Liver (tissue), 9 donors: ENCODE results near the gene EDAR. TPM values are rescaled to one million over a fixed set of nuclear protein-coding genes. Genes with fewer than 3 reads are reported as not detected.

Source experiments
- DNase-seq: peaks from one replicate; pipeline ENCODE4 v3.0.0-alpha.2; 2017; ENCODE audit warnings: low spot score
- H3K27ac ChIP-seq, 2 donors: one replicate each; pipeline ENCODE4 v1.7.0; 2013; ENCODE audit warnings: inconsistent platforms in 2 of 2, low read length in 2 of 2, control low read depth in 1 of 2, low read depth in 1 of 2, mild to moderate bottlenecking in 1 of 2
- H3K27me3 ChIP-seq, 4 donors: one replicate each; pipeline versions ENCODE4 v1.6.1 to v1.7.0; 2013; ENCODE audit warnings: low read length in 3 of 4, inconsistent platforms in 1 of 4, mild to moderate bottlenecking in 1 of 4, moderate library complexity in 1 of 4; ENCODE audit not compliant: control insufficient read depth in 4 of 4, insufficient read depth in 4 of 4
- H3K36me3 ChIP-seq, 4 donors: one replicate each; pipeline versions ENCODE4 v1.6.1 to v1.7.0; 2013; ENCODE audit warnings: low read length in 3 of 4, mild to moderate bottlenecking in 3 of 4, low read depth in 1 of 4, moderate library complexity in 1 of 4; ENCODE audit not compliant: control insufficient read depth in 4 of 4, insufficient read depth in 3 of 4
- H3K4me1 ChIP-seq, 4 donors: one replicate each; pipeline versions ENCODE4 v1.6.1 to v1.7.0; 2013; ENCODE audit warnings: low read length in 3 of 4, mild to moderate bottlenecking in 3 of 4, moderate library complexity in 1 of 4; ENCODE audit not compliant: control insufficient read depth in 4 of 4, insufficient read depth in 4 of 4
- H3K4me3 ChIP-seq, 3 donors: one replicate each; pipeline versions ENCODE4 v1.6.1 to v1.7.0; 2013; ENCODE audit warnings: low read length in 3 of 3, control low read depth in 1 of 3, low read depth in 1 of 3, mild to moderate bottlenecking in 1 of 3
- H3K9ac ChIP-seq, 2 donors: one replicate each; pipeline ENCODE4 v1.7.0; 2013; ENCODE audit warnings: low read length in 2 of 2, mild to moderate bottlenecking in 2 of 2, moderate library complexity in 2 of 2, control low read depth in 1 of 2, low read depth in 1 of 2
- H3K9me3 ChIP-seq, 4 donors: one replicate each; pipeline versions ENCODE4 v1.6.1 to v1.7.0; 2013; ENCODE audit warnings: low read length in 3 of 4; ENCODE audit not compliant: control insufficient read depth in 4 of 4
- EGR1 ChIP-seq, 2 donors: IDR thresholded peaks; 2 replicates each; pipeline ENCODE4 v1.6.1; 2016 to 2018; ENCODE audit warnings: antibody characterized with exemption in 2 of 2, low read depth in 2 of 2
- FOXA2 ChIP-seq: IDR thresholded peaks from 2 replicates; pipeline ENCODE4 v1.6.1; 2016; ENCODE audit warnings: antibody characterized with exemption
- HNF4A ChIP-seq, 2 donors: conservative IDR thresholded peaks; 2 replicates each; pipeline ENCODE4 v1.6.1; 2016; ENCODE audit warnings: antibody characterized with exemption in 2 of 2, mild to moderate bottlenecking in 2 of 2
- HNF4G ChIP-seq: IDR thresholded peaks from 2 replicates; pipeline ENCODE4 v1.6.1; 2016; ENCODE audit warnings: antibody characterized with exemption
- JUND ChIP-seq, 2 donors: IDR thresholded peaks; 2 replicates each; pipeline ENCODE4 v1.6.1; 2016; ENCODE audit warnings: antibody characterized with exemption in 2 of 2
- MAX ChIP-seq: IDR thresholded peaks from 2 replicates; pipeline ENCODE4 v1.6.1; 2016; ENCODE audit warnings: antibody characterized with exemption
- RAD21 ChIP-seq, 2 donors: IDR thresholded peaks; 2 replicates each; pipeline ENCODE4 v1.6.1; 2016; ENCODE audit warnings: antibody characterized with exemption in 2 of 2, mild to moderate bottlenecking in 2 of 2
- REST ChIP-seq: IDR thresholded peaks from 2 replicates; pipeline ENCODE4 v1.6.1; 2016; ENCODE audit warnings: antibody characterized with exemption, mild to moderate bottlenecking
- RXRA ChIP-seq, 2 donors: IDR thresholded peaks; 2 replicates each; pipeline ENCODE4 v1.6.1; 2017 to 2018; ENCODE audit warnings: antibody characterized with exemption in 2 of 2, mild to moderate bottlenecking in 1 of 2
- ZBTB33 ChIP-seq: IDR thresholded peaks from 2 replicates; pipeline ENCODE4 v1.6.1; 2016; ENCODE audit warnings: antibody characterized with exemption
- WGBS: extraction: QIAGEN DNeasy Blood & Tissue Kit; methylation state at CpG from one replicate; pipeline ENCODE4 v1.1.7; 2013; 5-methylcytosine and 5-hydroxymethylcytosine counted together
- polyA plus RNA-seq, 2 donors: library from polyadenylated mRNA; stranded (reverse) in 1 of 2; unstranded in 1 of 2; fragments of 200-250 nt in 1 of 2; fragments of >200 nt in 1 of 2; fragmentation: Nextera tagmentation in 1 of 2; extraction: Ambion mirVana in 1 of 2; gene quantifications; one replicate each; pipeline versions ENCODE4 v1.2.1 to v1.2.3, GENCODE V29; 2013 to 2015
- total RNA-seq, 2 donors: library from RNA; depleted of rRNA; stranded (reverse); fragments of >200 nt; gene quantifications; one replicate each; pipeline ENCODE4 v1.2.3, GENCODE V29; 2014
- TF ChIP-seq, protein P1 (sequence below): IDR thresholded peaks from 2 replicates; pipeline ENCODE4 v1.6.1; 2016; ENCODE audit warnings: antibody characterized with exemption
- donor health status: healthy.
- donor health status: healthy.
- donor health status: healthy.
- donor health status: healthy.
- donor health status: healthy.

The EDAR gene
- total and polyA plus RNA-seq, 4 donors, result 0.09 to 0.50 (median 0.10) TPM

DNA sequence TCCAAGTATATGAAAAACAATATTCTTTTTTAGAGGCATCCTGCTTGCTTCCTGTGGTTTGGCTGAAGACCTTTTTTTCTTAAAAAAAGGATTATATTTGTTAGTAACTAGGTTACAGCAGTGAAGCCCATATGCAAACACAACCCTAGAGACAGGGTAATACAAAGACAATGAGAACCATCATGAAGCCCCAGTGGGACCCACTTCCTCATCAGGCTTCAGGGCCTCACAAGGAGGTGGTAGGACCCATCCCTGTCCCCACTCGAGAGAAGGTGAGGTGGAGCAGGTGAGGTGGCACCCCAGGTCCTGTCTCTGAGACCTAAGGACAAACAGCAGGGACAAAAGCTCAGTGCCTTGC is 80.3 kb downstream of the EDAR start (continued):
- no peak for TF ChIP-seq REST

- DNase-seq, result no peak
Observed at GRCh38 chr2:108907822-108908712, 81.0 kb downstream of the EDAR start.

DNA sequence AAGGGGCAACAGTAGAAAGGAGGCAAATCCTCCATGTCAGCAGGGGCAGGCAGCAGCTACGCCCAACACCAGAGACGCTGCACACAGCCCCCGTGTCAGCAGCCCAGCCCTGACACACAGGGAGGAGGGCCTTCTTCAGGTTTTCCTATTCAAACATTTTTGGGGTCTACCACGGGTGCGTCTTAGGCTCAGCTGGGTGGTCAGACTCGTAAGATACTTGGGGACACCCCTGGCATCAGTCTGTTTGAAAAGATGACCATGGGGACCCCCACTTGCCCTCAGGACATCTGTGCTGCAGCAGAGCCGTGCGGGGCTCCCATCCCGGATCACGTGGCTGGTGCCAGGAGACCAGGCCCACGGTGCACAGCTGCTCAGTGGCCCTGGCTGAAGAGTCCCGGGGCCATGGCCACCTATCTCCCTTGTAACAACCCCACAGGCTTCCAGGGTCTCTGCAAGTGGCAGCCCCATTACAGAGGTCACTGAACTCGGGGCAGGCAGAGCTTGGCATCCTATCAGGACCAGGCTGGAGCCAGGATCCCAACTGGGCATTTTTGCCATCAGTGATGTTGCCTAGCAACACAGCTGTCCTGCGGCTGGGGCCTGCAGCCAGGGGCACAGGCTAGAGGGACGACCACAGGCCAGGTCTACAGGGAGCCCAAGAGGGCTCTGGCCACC is 82.5 kb downstream of the EDAR start:
- Histone ChIP-seq H3K9ac (no peak overlapping the region), H3K4me1 (peaks cover 1 to 33% (median 27%) of the 10 kb centered on the region in 4 donors), H3K36me3 (no peaks in the 10 kb centered on the region), H3K27me3 (no peaks in the 10 kb centered on the region), H3K27ac (no peak overlapping the region), H3K4me3 (no peak overlapping the region), H3K9me3 (no peaks in the 10 kb centered on the region)
- no peak for DNase-seq
- no peak for TF ChIP-seq RAD21 (IDR thresholded peaks at IDR 0.05)
- TF ChIP-seq, protein P1, sequence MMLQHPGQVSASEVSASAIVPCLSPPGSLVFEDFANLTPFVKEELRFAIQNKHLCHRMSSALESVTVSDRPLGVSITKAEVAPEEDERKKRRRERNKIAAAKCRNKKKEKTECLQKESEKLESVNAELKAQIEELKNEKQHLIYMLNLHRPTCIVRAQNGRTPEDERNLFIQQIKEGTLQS, result no peak
- TF ChIP-seq REST, result no peak
- TF ChIP-seq HNF4G, result no peak
- peak; percentile 76 to 79 for TF ChIP-seq RXRA (IDR thresholded peaks at IDR 0.05)
- peak in 1 of 2 donors; percentile 20 for TF ChIP-seq HNF4A (conservative IDR thresholded peaks at IDR 0.05)
- WGBS, result 71% methylated on average over 15 of the region's 15 CpGs

More at GRCh38 chr2:108907822-108908712, 81.0 kb downstream of the EDAR start:
- no peaks in the 10 kb centered on the region for H3K9me3 ChIP-seq
- no peaks in the 10 kb centered on the region for H3K36me3 ChIP-seq
- peaks cover 1 to 33% (median 27%) of the 10 kb centered on the region in 4 donors for H3K4me1 ChIP-seq
- H3K27ac ChIP-seq, result no peak overlapping the region
- H3K27me3 ChIP-seq, result no peaks in the 10 kb centered on the region
- no peak overlapping the region for H3K4me3 ChIP-seq
- no peak overlapping the region for H3K9ac ChIP-seq
- WGBS, result 93% methylated on average over 24 of the region's 24 CpGs
- TF ChIP-seq EGR1 (IDR thresholded peaks at IDR 0.05; ENCODE audit: low read depth in 2 of 2) (no peak), FOXA2 (no peak), HNF4G (no peak), ZBTB33 (no peak), MAX (no peak), JUND (IDR thresholded peaks at IDR 0.05) (no peak), HNF4A (conservative IDR thresholded peaks at IDR 0.05) (no peak), RAD21 (IDR thresholded peaks at IDR 0.05) (no peak)
